ENCODE data around the gene PPFIA4. TPM values are rescaled to one million over a fixed set of nuclear protein-coding genes. Genes with fewer than 3 reads are reported as not detected.

The PPFIA4 gene
- total RNA-seq, 1 donor from 2014 or later: 22.2 TPM

GRCh38 chr1:203122159-203122558, 95.9 kb downstream of the PPFIA4 start:
- intact Hi-C loops (cut with DNase I): no loop called here
- H3K9me3 ChIP-seq: no peaks in the 10 kb centered on the region
- DNase-seq (ENCODE audit: low spot score in 2 of 2): no peak
- peaks cover 0 to 12% of the 10 kb centered on the region in 2 donors for H3K4me1 ChIP-seq
- no peak for TF ChIP-seq CTCF (IDR thresholded peaks at IDR 0.05)
- no peak overlapping the region for H3K27ac ChIP-seq
- no peak overlapping the region for H3K4me3 ChIP-seq
- peaks cover 6% of the 10 kb centered on the region for H3K27me3 ChIP-seq
- no peaks in the 10 kb centered on the region for H3K36me3 ChIP-seq

- peaks cover 6% of the 10 kb centered on the region for H3K27me3 ChIP-seq
- intact Hi-C loops (cut with DNase I): no loop called here
- no peaks in the 10 kb centered on the region for H3K36me3 ChIP-seq
- no peaks in the 10 kb centered on the region for H3K9me3 ChIP-seq
- H3K4me1 ChIP-seq: peaks cover 0 to 15% of the 10 kb centered on the region in 2 donors
- TF ChIP-seq CTCF (IDR thresholded peaks at IDR 0.05): no peak
- no peak overlapping the region for H3K27ac ChIP-seq
- H3K4me3 ChIP-seq: no peak overlapping the region
- DNase-seq (ENCODE audit: low spot score in 2 of 2): no peak
Observed at GRCh38 chr1:203124011-203124410, 97.7 kb downstream of the PPFIA4 start.

- Histone ChIP-seq H3K36me3 (no peaks in the 10 kb centered on the region), H3K27ac (no peak overlapping the region), H3K9me3 (no peaks in the 10 kb centered on the region), H3K4me3 (no peak overlapping the region), H3K27me3 (peaks cover 6% of the 10 kb centered on the region), H3K4me1 (peaks cover 0 to 15% of the 10 kb centered on the region in 2 donors)
- no peak for DNase-seq (ENCODE audit: low spot score in 2 of 2)
- no peak for TF ChIP-seq CTCF (IDR thresholded peaks at IDR 0.05)
- intact Hi-C loops (cut with DNase I): loop anchor here (5.0 kb wide), 1 partner anchor 82 kb away; no protein-coding TSS in a partner anchor
Observed at GRCh38 chr1:203124546-203125317, 98.4 kb downstream of the PPFIA4 start.

- TF ChIP-seq CTCF (IDR thresholded peaks at IDR 0.05): peak in 2 of 3 experiments; percentile 25 to 29
- H3K4me1 ChIP-seq: peaks cover 0 to 15% of the 10 kb centered on the region in 2 donors
- no peak overlapping the region for H3K27ac ChIP-seq
- no peaks in the 10 kb centered on the region for H3K27me3 ChIP-seq
- H3K9me3 ChIP-seq: no peaks in the 10 kb centered on the region
- intact Hi-C loops (cut with DNase I): loop anchor here (5.0 kb wide), 1 partner anchor 84 kb away; no protein-coding TSS in a partner anchor
- H3K36me3 ChIP-seq: no peaks in the 10 kb centered on the region
- H3K4me3 ChIP-seq: peak overlapping the region; percentile 8 to 64
- peak in 1 of 2 donors; percentile 60 for DNase-seq (ENCODE audit: low spot score in 2 of 2)
Observed at GRCh38 chr1:203126151-203126865, 100.0 kb downstream of the PPFIA4 start.

- Histone ChIP-seq H3K36me3 (no peaks in the 10 kb centered on the region), H3K9me3 (no peaks in the 10 kb centered on the region), H3K27ac (no peak overlapping the region), H3K27me3 (no peaks in the 10 kb centered on the region), H3K4me3 (peak overlapping the region; percentile 52 to 64), H3K4me1 (peaks cover 0 to 15% of the 10 kb centered on the region in 2 donors)
- DNase-seq (ENCODE audit: low spot score in 2 of 2): no peak
- TF ChIP-seq CTCF (IDR thresholded peaks at IDR 0.05): no peak
- intact Hi-C loops (cut with DNase I): loop anchor here (5.0 kb wide), 1 partner anchor 85 kb away; no protein-coding TSS in a partner anchor
Observed at GRCh38 chr1:203126866-203127665, 100.8 kb downstream of the PPFIA4 start.
